ENCODE measurements around the gene TTC14.

DNA sequence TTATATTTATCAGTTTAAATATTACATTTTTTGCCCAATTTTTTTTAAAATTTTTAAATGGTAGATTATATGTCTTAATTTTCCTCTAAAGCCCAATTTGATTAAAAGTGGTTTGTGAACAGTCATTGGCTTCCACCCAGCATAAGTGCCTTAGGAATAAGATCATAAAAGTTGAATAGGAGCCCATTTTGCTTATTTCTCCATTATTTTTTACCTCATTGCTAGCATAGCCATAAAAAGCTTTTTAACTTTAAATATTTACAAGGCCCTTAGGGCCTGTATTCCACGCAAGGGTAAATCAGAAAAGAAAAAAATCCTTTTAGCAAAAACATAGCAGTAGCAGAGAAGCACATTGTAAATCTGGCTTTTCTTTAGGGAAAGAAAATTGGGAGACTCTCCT is 9.0 kb downstream of the TTC14 start:
- TF ChIP-seq CTCF (IDR thresholded peaks at IDR 0.05) (no peak), POLR2A (IDR thresholded peaks at IDR 0.05) (no peak)

Data from lower leg skin (tissue), 3 donors.